OCI-LY1 (cell line): ENCODE data around the gene VAV3.

Source experiments
- EZH2 ChIP-seq: fragments of 200-600 bp; sonication (generic), shearing (Covaris generic); IDR thresholded peaks from 2 replicates; pipeline ENCODE4 v1.8.0; 2017; ENCODE audit warnings: borderline replicate concordance, mixed run types, mild to moderate bottlenecking, antibody characterized with exemption, low read length, moderate library complexity, mixed read lengths
- TF ChIP-seq, protein P1 (sequence below): fragments of 200-600 bp; sonication (generic), shearing (Covaris generic); IDR thresholded peaks from 2 replicates; pipeline ENCODE4 v1.5.1; 2017; ENCODE audit warnings: mild to moderate bottlenecking, antibody characterized with exemption, low read length, moderate library complexity, mixed read lengths

DNA sequence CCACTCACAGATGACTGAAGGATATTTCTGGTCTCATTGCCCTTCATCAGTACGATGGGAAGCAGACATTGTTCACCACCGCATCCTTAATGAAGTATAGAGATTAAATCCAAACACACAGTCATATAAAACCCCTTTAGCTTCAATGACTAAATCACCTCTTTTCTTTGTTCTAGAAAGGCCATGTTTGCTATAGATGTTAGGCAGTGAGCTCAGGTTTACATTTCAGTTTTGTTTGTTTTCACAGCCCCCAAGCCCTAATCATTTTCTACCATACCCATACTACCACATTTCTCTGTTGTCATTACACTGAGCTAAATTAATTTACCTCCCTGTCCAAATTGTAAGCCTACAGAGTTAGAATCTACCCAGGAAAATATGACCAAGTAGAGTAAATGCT lies 439.0 kb downstream of the VAV3 start:
- TF ChIP-seq, protein P1, sequence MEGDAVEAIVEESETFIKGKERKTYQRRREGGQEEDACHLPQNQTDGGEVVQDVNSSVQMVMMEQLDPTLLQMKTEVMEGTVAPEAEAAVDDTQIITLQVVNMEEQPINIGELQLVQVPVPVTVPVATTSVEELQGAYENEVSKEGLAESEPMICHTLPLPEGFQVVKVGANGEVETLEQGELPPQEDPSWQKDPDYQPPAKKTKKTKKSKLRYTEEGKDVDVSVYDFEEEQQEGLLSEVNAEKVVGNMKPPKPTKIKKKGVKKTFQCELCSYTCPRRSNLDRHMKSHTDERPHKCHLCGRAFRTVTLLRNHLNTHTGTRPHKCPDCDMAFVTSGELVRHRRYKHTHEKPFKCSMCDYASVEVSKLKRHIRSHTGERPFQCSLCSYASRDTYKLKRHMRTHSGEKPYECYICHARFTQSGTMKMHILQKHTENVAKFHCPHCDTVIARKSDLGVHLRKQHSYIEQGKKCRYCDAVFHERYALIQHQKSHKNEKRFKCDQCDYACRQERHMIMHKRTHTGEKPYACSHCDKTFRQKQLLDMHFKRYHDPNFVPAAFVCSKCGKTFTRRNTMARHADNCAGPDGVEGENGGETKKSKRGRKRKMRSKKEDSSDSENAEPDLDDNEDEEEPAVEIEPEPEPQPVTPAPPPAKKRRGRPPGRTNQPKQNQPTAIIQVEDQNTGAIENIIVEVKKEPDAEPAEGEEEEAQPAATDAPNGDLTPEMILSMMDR = no peak
- no peak for TF ChIP-seq EZH2
